HepG2 (cell line): ENCODE data around the gene SOX8. TPM values are rescaled to one million over a fixed set of nuclear protein-coding genes. Genes with fewer than 3 reads are reported as not detected.

Experiments
- ATAC-seq: fragments of 200-7000 bp; cut with Tn5 transposase; 3 replicates; pipeline ENCODE4 v1.9.1; 2020; ENCODE audit warnings: mild to moderate bottlenecking, moderate library complexity
- BruUV-seq: library from RNA; stranded (reverse); fragments of 400-500 nt; replicated peaks from 2 replicates; lab custom pipeline; 2021; lab: Mats Ljungman, UMichigan
- CTCF ChIA-PET: fragments of 300-600 bp; formaldehyde crosslinking; extraction: SDS; loops from one replicate; lab custom pipeline; 2021; ENCODE audit warnings: low total read pairs, inconsistent platforms, low intra/inter-chr PET ratio; lab: Yijun Ruan, JAX
- POLR2A ChIA-PET: fragments of 350-600 bp; sonication (Branson Sonifier 250); formaldehyde crosslinking; loops from one replicate; lab custom pipeline; 2020; ENCODE audit warnings: antibody characterized with exemption, inconsistent platforms; lab: Yijun Ruan, JAX
- DNase-seq: peaks from one replicate; pipeline ENCODE4 v3.0.0-alpha.2; 2015; ENCODE audit warnings: low spot score
- FAIRE-seq: peaks from 3 replicates; lab custom pipeline; 2011; peaks lifted over from hg19 to GRCh38; lab: Jason Lieb, UNC
- H2AFZ ChIP-seq: one replicate; pipeline ENCODE4 v1.6.1; 2011; ENCODE audit warnings: low read length, inconsistent platforms
- H3K27ac ChIP-seq: fragments of 300-600 bp; 3 replicates; pipeline ENCODE4 v1.8.0; 2011; ENCODE audit warnings: mixed run types, mild to moderate bottlenecking, mixed read lengths, low read length, inconsistent platforms; ENCODE audit not compliant: insufficient read depth; ENCODE audit errors: extremely low read length
- H3K27me3 ChIP-seq, 2 experiments: fragments of 200-600 bp in 1 of 2; 2 replicates in 1 of 2; 3 replicates in 1 of 2; pipeline versions ENCODE4 v1.6.0 to v1.8.0; 2011; ENCODE audit warnings: low read length in 2 of 2, mild to moderate bottlenecking in 2 of 2, moderate library complexity in 2 of 2, inconsistent platforms in 1 of 2; ENCODE audit not compliant: insufficient read depth in 2 of 2, control insufficient read depth in 1 of 2
- H3K36me3 ChIP-seq, 2 experiments: fragments of 200-600 bp in 1 of 2; replicated peaks in 1 of 2; 2 replicates in 1 of 2; 3 replicates in 1 of 2; pipeline versions ENCODE4 v1.5.1 to v1.8.0; 2011; ENCODE audit warnings: low read length in 2 of 2, inconsistent platforms in 1 of 2; ENCODE audit not compliant: insufficient read depth in 2 of 2, control insufficient read depth in 1 of 2
- H3K4me1 ChIP-seq: 2 replicates; pipeline ENCODE4 v1.5.1; 2012; ENCODE audit warnings: low read length, inconsistent platforms; ENCODE audit not compliant: insufficient read depth
- H3K4me2 ChIP-seq: 2 replicates; pipeline ENCODE4 v1.6.0; 2011; ENCODE audit warnings: low read depth, low read length, inconsistent platforms
- H3K4me3 ChIP-seq, 3 experiments: fragments of 200-600 bp in 1 of 3; sonication (generic), shearing (Covaris generic) in 1 of 3; replicated peaks in 1 of 3; 2 replicates each; pipeline ENCODE4 v1.5.1; 2011 to 2016; ENCODE audit warnings: low read length in 3 of 3, inconsistent platforms in 2 of 3, low read depth in 2 of 3, mild to moderate bottlenecking in 2 of 3, control low read depth in 1 of 3, mixed read lengths in 1 of 3; ENCODE audit not compliant: insufficient read depth in 1 of 3
- H3K79me2 ChIP-seq: one replicate; pipeline ENCODE4 v1.6.1; 2011; ENCODE audit warnings: low read length, inconsistent platforms; ENCODE audit not compliant: insufficient read depth
- H3K9ac ChIP-seq: 2 replicates; pipeline ENCODE4 v1.6.0; 2011; ENCODE audit warnings: mild to moderate bottlenecking, low read depth, low read length, inconsistent platforms; ENCODE audit not compliant: insufficient read depth
- H3K9me3 ChIP-seq: 2 replicates; pipeline ENCODE4 v1.5.1; 2012; ENCODE audit warnings: mild to moderate bottlenecking, low read length
- H4K20me1 ChIP-seq: 2 replicates; pipeline ENCODE4 v1.6.0; 2011; ENCODE audit warnings: inconsistent platforms, mild to moderate bottlenecking, low read length, moderate library complexity; ENCODE audit not compliant: insufficient read depth
- FOXA1 ChIP-seq, 2 experiments: fragments of 450-650 bp in 1 of 2; sonication (generic) in 1 of 2; formaldehyde crosslinking in 1 of 2; IDR thresholded peaks; 2 replicates each; pipeline versions ENCODE4 v1.4.0 to v1.6.1; 2016 to 2020; ENCODE audit warnings: missing genetic modification reagents in 1 of 2
- KLF6 ChIP-seq: IDR thresholded peaks from 2 replicates; pipeline ENCODE4 v1.8.0; 2016; ENCODE audit warnings: missing biosample characterization, missing genetic modification reagents
- MAF1 ChIP-seq: sonication (generic); formaldehyde crosslinking; IDR thresholded peaks from 2 replicates; pipeline ENCODE4 v1.5.0; 2020; ENCODE audit warnings: missing genetic modification reagents, borderline replicate concordance
- MLLT10 ChIP-seq: sonication (generic); formaldehyde crosslinking; IDR thresholded peaks from 2 replicates; pipeline ENCODE4 v1.4.0; 2020; ENCODE audit warnings: missing genetic modification reagents
- PLSCR1 ChIP-seq: sonication (generic); formaldehyde crosslinking; IDR thresholded peaks from 2 replicates; pipeline ENCODE4 v1.5.0; 2020; ENCODE audit warnings: missing genetic modification reagents, mild to moderate bottlenecking, borderline replicate concordance
- PPARG ChIP-seq: conservative IDR thresholded peaks from 2 replicates; pipeline ENCODE4 v1.6.1; 2016; ENCODE audit warnings: missing biosample characterization, missing genetic modification reagents
- SALL2 ChIP-seq: sonication (generic); formaldehyde crosslinking; IDR thresholded peaks from 2 replicates; pipeline ENCODE4 v1.8.1; 2023; ENCODE audit warnings: mild to moderate bottlenecking, missing genetic modification reagents, inconsistent platforms
- SNAI1 ChIP-seq: sonication (generic); formaldehyde crosslinking; IDR thresholded peaks from 2 replicates; pipeline ENCODE4 v1.5.0; 2020; ENCODE audit warnings: mild to moderate bottlenecking, missing genetic modification reagents, borderline replicate concordance
- U2AF1 ChIP-seq: fragments of 200-400 bp; formaldehyde crosslinking; optimal IDR thresholded peaks from 2 replicates; pipeline ENCODE3; 2017; ENCODE audit warnings: mild to moderate bottlenecking, low read depth, low read length
- ZBTB33 ChIP-seq: sonication (generic); formaldehyde crosslinking; IDR thresholded peaks from 2 replicates; pipeline ENCODE4 v1.4.0; 2020; ENCODE audit warnings: missing genetic modification reagents
- ZBTB7B ChIP-seq: sonication (generic); formaldehyde crosslinking; IDR thresholded peaks from 2 replicates; pipeline ENCODE4 v1.4.0; 2020; ENCODE audit warnings: missing genetic modification reagents
- ZFP36 ChIP-seq: fragments of 150-350 bp; IDR thresholded peaks from 2 replicates; pipeline ENCODE4 v1.6.1; 2018; ENCODE audit warnings: borderline replicate concordance, low read length, low read depth; ENCODE audit not compliant: partially characterized antibody
- ZFP37 ChIP-seq: sonication (generic); formaldehyde crosslinking; IDR thresholded peaks from 2 replicates; pipeline ENCODE4 v1.4.0; 2020; ENCODE audit warnings: missing genetic modification reagents, borderline replicate concordance
- ZNF24 ChIP-seq: fragments of 450-650 bp; IDR thresholded peaks from 2 replicates; pipeline ENCODE4 v1.6.1; 2017; ENCODE audit warnings: antibody characterized with exemption, mild to moderate bottlenecking
- ZNF362 ChIP-seq: sonication (generic); formaldehyde crosslinking; IDR thresholded peaks from 2 replicates; pipeline ENCODE4 v1.4.0; 2020; ENCODE audit warnings: missing genetic modification reagents, mild to moderate bottlenecking, borderline replicate concordance
- ZNF441 ChIP-seq: sonication (generic); formaldehyde crosslinking; IDR thresholded peaks from 2 replicates; pipeline ENCODE4 v1.7.0; 2021; ENCODE audit warnings: missing genetic modification reagents, borderline replicate concordance
- ZNF564 ChIP-seq: sonication (generic); formaldehyde crosslinking; IDR thresholded peaks from 2 replicates; pipeline ENCODE4 v1.8.1; 2023; ENCODE audit warnings: mild to moderate bottlenecking, missing genetic modification reagents
- WGBS: methylation state at CpG from one replicate; pipeline ENCODE4 v1.1.6; 2017; ENCODE audit warnings: low lambda C conversion rate; 5-methylcytosine and 5-hydroxymethylcytosine counted together
- in situ Hi-C: cut with HindIII; loops from 2 replicates; pipeline ENCODE4 v1.10.0; 2017; ENCODE audit warnings: low pct_unique_long_range_greater_than_20kb; ENCODE audit not compliant: extremely low pct_ligation_motif_present
- intact Hi-C: fragments of 100-400 bp; cut with micrococcal nuclease; formaldehyde crosslinking; loops from one replicate; pipeline ENCODE4 v1.10.0; 2022; ENCODE audit not compliant: unreplicated experiment
- polyA plus RNA-seq, 8 experiments: library from polyadenylated mRNA; depleted of rRNA in 3 of 8; stranded (reverse) in 7 of 8; unstranded in 1 of 8; fragments of >200 nt; fragmentation: Illumina TruSeq in 4 of 8; extraction: Trizol in 4 of 8; gene quantifications; 2 replicates each; pipeline versions ENCODE4 v1.2.1 to v1.2.3, GENCODE V29; 2011 to 2016; ENCODE audit warnings: low read depth in 4 of 8, missing spikeins in 1 of 8, mixed read lengths in 1 of 8; ENCODE audit not compliant: insufficient read depth in 1 of 8
- total RNA-seq, 5 experiments: library from RNA; depleted of rRNA; stranded (reverse); fragments of >200 nt; fragmentation: Illumina TruSeq; extraction: Trizol; gene quantifications; 2 replicates each; pipeline ENCODE4 v1.2.3, GENCODE V29; 2016; ENCODE audit warnings: low read depth in 1 of 5

SOX8 gene
- total and polyA plus RNA-seq, 2 of the 13 experiments (the other 11 are each of a cell fraction or from before 2014, with no cell fraction given): 0.20 to 0.28 TPM

- in situ Hi-C loops (no loop called here), intact Hi-C loops (no loop called here)
- 18% methylated on average over 7 of the region's 11 CpGs for WGBS
- Histone ChIP-seq H3K36me3 (no peaks in the 10 kb centered on the region), H2AFZ (no peak overlapping the region), H3K4me3 (no peak overlapping the region), H3K9me3 (no peaks in the 10 kb centered on the region), H4K20me1 (peaks cover 4% of the 10 kb centered on the region; the same call in 1 of the 2 replicates), H3K4me1 (no peaks in the 10 kb centered on the region), H3K9ac (no peak overlapping the region), H3K79me2 (no peaks in the 10 kb centered on the region), H3K27ac (no peak overlapping the region), H3K4me2 (no peak overlapping the region), H3K27me3 (peaks cover 34 to 90% of the 10 kb centered on the region in 2 experiments)
- ATAC-seq (no peak), FAIRE-seq (no peak), DNase-seq (no peak)
- no peak for TF ChIP-seq MAF1
- no peak for TF ChIP-seq ZNF564 (CRISPR knock-in tag)
- TF ChIP-seq ZFP36: no peak
- no peak for TF ChIP-seq KLF6
- TF ChIP-seq MLLT10 (CRISPR knock-in tag): no peak
- TF ChIP-seq FOXA1 (IDR thresholded peaks at IDR 0.05): no peak
- no peak for TF ChIP-seq FOXA1 (CRISPR knock-in tag; IDR thresholded peaks at IDR 0.05)
- no peak for TF ChIP-seq U2AF1
- POLR2A ChIA-PET: no interaction called here
- CTCF ChIA-PET: no interaction called here
- BruUV-seq: no TSS peak
These were observed 17.0 kb downstream of the SOX8 start for GRCh38 chr16:998615-999014.

GRCh38 chr16:999677-1000076, 18.1 kb downstream of the SOX8 start:
- Histone ChIP-seq H3K4me3 (no peak overlapping the region), H3K9me3 (no peaks in the 10 kb centered on the region), H3K36me3 (no peaks in the 10 kb centered on the region), H3K9ac (no peak overlapping the region), H3K27me3 (peaks cover 34 to 97% of the 10 kb centered on the region in 2 experiments), H3K4me1 (no peaks in the 10 kb centered on the region), H3K4me2 (no peak overlapping the region), H3K79me2 (no peaks in the 10 kb centered on the region), H2AFZ (no peak overlapping the region), H3K27ac (no peak overlapping the region), H4K20me1 (peaks cover 4% of the 10 kb centered on the region; the same call in 1 of the 2 replicates)
- WGBS: 20% methylated on average over 1 of the region's 11 CpGs
- CTCF ChIA-PET: no interaction called here
- in situ Hi-C loops: no loop called here
- FAIRE-seq: no peak
- POLR2A ChIA-PET: no interaction called here
- intact Hi-C loops: no loop called here
- DNase-seq: no peak
- ATAC-seq: peak; percentile 18; the same call in 2 of the 3 replicates
- BruUV-seq: no TSS peak
- TF ChIP-seq ZNF441 (no peak), SNAI1 (no peak), PPARG (CRISPR knock-in tag) (no peak), ZBTB7B (CRISPR knock-in tag) (no peak), ZNF24 (no peak), ZNF362 (CRISPR knock-in tag) (no peak), PLSCR1 (CRISPR knock-in tag) (no peak), SALL2 (CRISPR knock-in tag) (no peak), ZBTB33 (CRISPR knock-in tag) (no peak), ZFP37 (no peak)
